Osteocyte (in vitro differentiated cells): Measurements from ENCODE around the gene PLPP3. TPM values are rescaled to one million over a fixed set of nuclear protein-coding genes. Genes with fewer than 3 reads are reported as not detected.

ENCODE experiments used
- DNase-seq: peaks from one replicate; pipeline ENCODE4 v3.0.0; 2021; ENCODE audit warnings: mixed read lengths; ENCODE audit not compliant: unreplicated experiment; ENCODE audit errors: extremely low spot score
- H3K27ac Mint-ChIP-seq: one replicate; pipeline ENCODE4 v1.8.0; 2021; ENCODE audit warnings: mild to moderate bottlenecking, mixed read lengths; ENCODE audit not compliant: unreplicated experiment
- H3K27me3 Mint-ChIP-seq: one replicate; pipeline ENCODE4 v1.8.0; 2021; ENCODE audit warnings: mixed read lengths; ENCODE audit not compliant: unreplicated experiment
- H3K36me3 Mint-ChIP-seq: one replicate; pipeline ENCODE4 v1.8.0; 2021; ENCODE audit warnings: mixed read lengths; ENCODE audit not compliant: unreplicated experiment
- H3K4me1 Mint-ChIP-seq: one replicate; pipeline ENCODE4 v1.8.0; 2021; ENCODE audit warnings: mixed read lengths; ENCODE audit not compliant: unreplicated experiment
- H3K4me3 Mint-ChIP-seq: one replicate; pipeline ENCODE4 v1.8.0; 2021; ENCODE audit warnings: mild to moderate bottlenecking, moderate library complexity, mixed read lengths; ENCODE audit not compliant: unreplicated experiment
- H3K9me3 Mint-ChIP-seq: one replicate; pipeline ENCODE4 v1.8.0; 2021; ENCODE audit warnings: mixed read lengths; ENCODE audit not compliant: unreplicated experiment
- total RNA-seq: library from RNA; stranded (reverse); gene quantifications from 2 replicates; pipeline ENCODE4 v1.2.1, GENCODE V29; 2021
- TF ChIP-seq, protein P1 (sequence below): fragments of 200-600 bp; sonication (generic); IDR thresholded peaks from 2 replicates; pipeline ENCODE4 v1.5.0; 2021; ENCODE audit warnings: antibody characterized with exemption, mild to moderate bottlenecking, moderate library complexity

The PLPP3 gene
- total RNA-seq, 1 donor from 2014 or later, result 157 TPM

DNA sequence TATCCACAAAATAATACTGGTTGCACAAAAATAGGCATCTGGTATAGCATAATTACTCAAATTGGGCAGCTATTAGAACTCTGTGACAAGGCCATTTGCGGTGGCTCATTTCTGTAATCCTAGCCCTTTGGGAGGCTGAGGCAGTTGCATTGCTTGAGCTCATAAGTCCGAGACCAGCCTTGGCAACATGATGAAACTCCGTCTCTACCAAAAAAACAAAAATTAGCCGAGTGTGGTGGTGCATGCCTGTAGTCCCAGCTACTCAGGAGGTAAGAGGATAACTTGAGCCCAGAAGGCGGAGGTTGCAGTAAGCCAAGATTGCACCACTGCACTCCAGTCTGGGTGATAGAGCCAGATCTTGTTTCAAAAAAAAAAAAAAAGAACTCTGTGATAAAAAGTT is 36.7 kb downstream of the PLPP3 start:
- DNase-seq, result no peak
- H3K4me3 Mint-ChIP-seq, result no peak overlapping the region
- H3K4me1 Mint-ChIP-seq, result peaks cover 59% of the 10 kb centered on the region
- TF ChIP-seq, protein P1, sequence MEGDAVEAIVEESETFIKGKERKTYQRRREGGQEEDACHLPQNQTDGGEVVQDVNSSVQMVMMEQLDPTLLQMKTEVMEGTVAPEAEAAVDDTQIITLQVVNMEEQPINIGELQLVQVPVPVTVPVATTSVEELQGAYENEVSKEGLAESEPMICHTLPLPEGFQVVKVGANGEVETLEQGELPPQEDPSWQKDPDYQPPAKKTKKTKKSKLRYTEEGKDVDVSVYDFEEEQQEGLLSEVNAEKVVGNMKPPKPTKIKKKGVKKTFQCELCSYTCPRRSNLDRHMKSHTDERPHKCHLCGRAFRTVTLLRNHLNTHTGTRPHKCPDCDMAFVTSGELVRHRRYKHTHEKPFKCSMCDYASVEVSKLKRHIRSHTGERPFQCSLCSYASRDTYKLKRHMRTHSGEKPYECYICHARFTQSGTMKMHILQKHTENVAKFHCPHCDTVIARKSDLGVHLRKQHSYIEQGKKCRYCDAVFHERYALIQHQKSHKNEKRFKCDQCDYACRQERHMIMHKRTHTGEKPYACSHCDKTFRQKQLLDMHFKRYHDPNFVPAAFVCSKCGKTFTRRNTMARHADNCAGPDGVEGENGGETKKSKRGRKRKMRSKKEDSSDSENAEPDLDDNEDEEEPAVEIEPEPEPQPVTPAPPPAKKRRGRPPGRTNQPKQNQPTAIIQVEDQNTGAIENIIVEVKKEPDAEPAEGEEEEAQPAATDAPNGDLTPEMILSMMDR, result no peak
- no peak overlapping the region for H3K27ac Mint-ChIP-seq
- no peaks in the 10 kb centered on the region for H3K27me3 Mint-ChIP-seq
- no peaks in the 10 kb centered on the region for H3K9me3 Mint-ChIP-seq
- H3K36me3 Mint-ChIP-seq, result peaks cover 36% of the 10 kb centered on the region

DNA sequence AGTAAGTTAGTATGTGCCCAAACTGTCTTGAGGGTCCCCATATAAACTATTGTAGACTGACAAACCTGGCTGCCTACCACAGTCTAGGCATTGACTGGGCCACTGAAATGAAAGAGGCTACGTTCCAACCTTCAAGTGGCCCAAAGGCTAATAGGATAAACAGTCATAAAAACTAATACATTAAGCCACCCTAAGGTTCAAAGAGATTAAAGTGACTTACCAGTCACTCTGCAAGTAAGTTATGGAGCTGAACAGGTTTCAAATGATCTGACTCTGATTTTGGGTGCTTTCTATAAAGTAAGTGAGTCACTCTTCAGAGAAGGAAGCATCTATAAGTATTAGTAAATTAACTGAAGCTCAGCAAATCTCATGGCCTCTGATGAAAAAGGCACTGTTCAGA is 38.0 kb downstream of the PLPP3 start:
- Mint-ChIP-seq H3K4me3 (no peak overlapping the region), H3K9me3 (no peaks in the 10 kb centered on the region), H3K4me1 (peaks cover 56% of the 10 kb centered on the region), H3K27me3 (no peaks in the 10 kb centered on the region), H3K36me3 (peaks cover 48% of the 10 kb centered on the region), H3K27ac (no peak overlapping the region)
- no peak for DNase-seq
- TF ChIP-seq, protein P1, result no peak

DNA sequence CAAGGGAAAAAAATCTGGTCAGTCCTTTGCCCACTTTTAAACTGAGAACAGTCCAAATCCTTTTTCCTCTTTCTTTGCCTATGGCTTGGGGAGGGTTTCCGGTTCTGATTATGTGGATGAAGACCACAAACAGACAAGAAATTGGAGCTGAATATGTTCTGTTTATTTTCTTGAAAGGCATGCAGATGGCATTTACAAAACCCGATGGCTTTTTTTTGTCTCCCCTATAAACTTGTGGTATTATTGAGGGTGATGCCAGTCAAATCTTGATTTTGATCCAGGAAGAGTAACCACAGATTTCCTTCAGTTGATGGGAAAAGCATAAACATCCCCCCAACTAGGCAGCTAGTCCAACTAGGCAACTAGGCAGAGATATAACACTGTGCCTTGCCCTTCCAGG is 38.9 kb downstream of the PLPP3 start:
- no peaks in the 10 kb centered on the region for H3K27me3 Mint-ChIP-seq
- H3K4me3 Mint-ChIP-seq, result no peak overlapping the region
- no peaks in the 10 kb centered on the region for H3K9me3 Mint-ChIP-seq
- DNase-seq, result no peak
- H3K36me3 Mint-ChIP-seq, result peaks cover 54% of the 10 kb centered on the region
- H3K27ac Mint-ChIP-seq, result no peak overlapping the region
- peaks cover 52% of the 10 kb centered on the region for H3K4me1 Mint-ChIP-seq
- TF ChIP-seq, protein P1, result no peak

DNA sequence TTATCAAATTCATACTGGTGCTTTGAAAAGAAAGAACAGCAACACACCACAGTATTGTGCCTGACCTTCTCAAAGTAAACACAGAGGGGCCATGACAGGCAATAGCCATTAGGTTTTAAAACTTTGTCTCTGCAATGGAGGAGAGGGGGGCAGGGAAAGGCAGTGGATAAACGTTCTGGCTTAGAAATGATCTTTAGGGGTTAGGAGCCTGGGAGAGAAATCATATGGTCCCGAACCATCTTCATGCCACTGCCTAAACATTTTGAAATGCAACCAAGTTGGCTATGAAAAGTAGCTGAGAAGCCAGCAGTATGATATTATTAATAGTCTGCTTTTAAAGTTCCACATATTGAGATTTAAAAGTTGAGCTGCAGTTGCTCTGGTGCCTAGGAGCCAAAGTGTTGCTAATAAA is 39.8 kb downstream of the PLPP3 start:
- Mint-ChIP-seq H3K27me3 (no peaks in the 10 kb centered on the region), H3K4me3 (no peak overlapping the region), H3K27ac (no peak overlapping the region), H3K9me3 (no peaks in the 10 kb centered on the region), H3K4me1 (peaks cover 49% of the 10 kb centered on the region), H3K36me3 (peaks cover 56% of the 10 kb centered on the region)
- TF ChIP-seq, protein P1, result no peak
- DNase-seq, result no peak

DNA sequence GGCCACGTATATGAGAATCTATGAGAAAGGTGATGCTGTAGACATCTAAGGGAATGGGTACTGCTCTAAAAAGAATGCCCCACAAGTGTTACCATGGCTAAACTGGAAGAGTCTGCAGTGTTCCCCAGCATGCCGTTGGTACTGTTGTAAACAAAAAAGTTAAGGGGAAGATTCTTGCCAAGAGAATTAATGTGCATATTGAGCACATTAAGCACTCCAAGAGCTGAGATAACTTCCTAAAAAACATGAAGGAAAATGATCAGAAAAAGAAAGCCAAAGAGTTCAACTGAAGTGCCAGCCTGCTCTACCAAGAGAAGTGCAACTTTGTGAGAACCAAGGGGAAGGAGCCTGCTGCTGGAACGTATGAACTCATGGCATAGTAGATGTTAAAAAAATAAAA is 40.8 kb downstream of the PLPP3 start:
- TF ChIP-seq, protein P1, result no peak
- no peaks in the 10 kb centered on the region for H3K27me3 Mint-ChIP-seq
- peak overlapping the region; percentile 47 for H3K27ac Mint-ChIP-seq
- H3K36me3 Mint-ChIP-seq, result peaks cover 66% of the 10 kb centered on the region
- DNase-seq, result no peak
- peaks cover 47% of the 10 kb centered on the region for H3K4me1 Mint-ChIP-seq
- H3K9me3 Mint-ChIP-seq, result no peaks in the 10 kb centered on the region
- H3K4me3 Mint-ChIP-seq, result no peak overlapping the region
